ENCODE results near the gene DEPDC1B.
"Not testable (repeated sequence)": the region's sequence is repeated elsewhere in the genome, so short reads cannot be mapped to it uniquely, and the experiment has no call there.

DEPDC1B gene

GRCh38 chr5:60699288-60699608 is 718 bp downstream of the DEPDC1B start:
- DNase-seq = no peak

- peak; percentile 39 for DNase-seq
Observed at GRCh38 chr5:60698336-60698735, 1.6 kb downstream of the DEPDC1B start.

GRCh38 chr5:60690326-60690725 is 9.6 kb downstream of the DEPDC1B start:
- no peak for DNase-seq

- no peak for DNase-seq
Observed at GRCh38 chr5:60688980-60689379, 11.0 kb downstream of the DEPDC1B start.

GRCh38 chr5:60687927-60688720 is 11.8 kb downstream of the DEPDC1B start:
- peak; percentile 31 for DNase-seq

GRCh38 chr5:60686157-60686556 is 13.8 kb downstream of the DEPDC1B start:
- no peak for DNase-seq

GRCh38 chr5:60685700-60686099 is 14.3 kb downstream of the DEPDC1B start:
- no peak for DNase-seq

- no peak for DNase-seq
Observed at GRCh38 chr5:60685028-60685427, 14.9 kb downstream of the DEPDC1B start.

GRCh38 chr5:60682007-60682406 is 18.0 kb downstream of the DEPDC1B start:
- not testable (repeated sequence) for DNase-seq

- DNase-seq = no peak
Observed at GRCh38 chr5:60679816-60680215, 20.1 kb downstream of the DEPDC1B start.

- DNase-seq = peak; percentile 47
Observed at GRCh38 chr5:60677850-60678664, 21.9 kb downstream of the DEPDC1B start.

- DNase-seq = no peak
Observed at GRCh38 chr5:60675286-60675685, 24.7 kb downstream of the DEPDC1B start.

- DNase-seq = no peak
Observed at GRCh38 chr5:60674251-60675069, 25.5 kb downstream of the DEPDC1B start.

- no peak for DNase-seq
Observed at GRCh38 chr5:60673334-60673733, 26.6 kb downstream of the DEPDC1B start.

- DNase-seq = no peak
Observed at GRCh38 chr5:60672693-60673264, 27.2 kb downstream of the DEPDC1B start.

GRCh38 chr5:60671899-60672692 is 27.9 kb downstream of the DEPDC1B start:
- no peak for DNase-seq

- DNase-seq = no peak
Observed at GRCh38 chr5:60670749-60671148, 29.2 kb downstream of the DEPDC1B start.

- DNase-seq = peak; percentile 38
Observed at GRCh38 chr5:60668686-60669304, 31.2 kb downstream of the DEPDC1B start.

- peak; percentile 49 for DNase-seq
Observed at GRCh38 chr5:60651872-60652620, 47.9 kb downstream of the DEPDC1B start.

- DNase-seq = peak; percentile 48
Observed at GRCh38 chr5:60649288-60649917, 50.6 kb downstream of the DEPDC1B start.
